Ishikawa (cell line): Measurements from ENCODE around the gene BMERB1.

Source experiments
- CEBPB ChIP-seq: IDR thresholded peaks from 2 replicates; pipeline ENCODE4 v1.6.1; 2012
- EGR1 ChIP-seq: IDR thresholded peaks from 2 replicates; pipeline ENCODE4 v1.6.1; 2012
- EP300 ChIP-seq: IDR thresholded peaks from 2 replicates; pipeline ENCODE4 v1.6.1; 2012; ENCODE audit warnings: borderline replicate concordance
- FOXM1 ChIP-seq: IDR thresholded peaks from 2 replicates; pipeline ENCODE4 v1.6.1; 2012; ENCODE audit warnings: low read depth, borderline replicate concordance
- MAX ChIP-seq: IDR thresholded peaks from 2 replicates; pipeline ENCODE4 v1.6.1; 2012
- NFIC ChIP-seq: IDR thresholded peaks from 2 replicates; pipeline ENCODE4 v1.6.1; 2012
- RAD21 ChIP-seq: IDR thresholded peaks from 2 replicates; pipeline ENCODE4 v1.6.1; 2012; ENCODE audit warnings: low read depth
- TAF1 ChIP-seq: IDR thresholded peaks from 2 replicates; pipeline ENCODE4 v1.6.1; 2012; ENCODE audit warnings: low read depth, mild to moderate bottlenecking
- TCF12 ChIP-seq: IDR thresholded peaks from 2 replicates; pipeline ENCODE4 v1.6.1; 2012; ENCODE audit warnings: low read depth
- TEAD4 ChIP-seq: IDR thresholded peaks from 2 replicates; pipeline ENCODE4 v1.6.1; 2012
- YY1 ChIP-seq: IDR thresholded peaks from 2 replicates; pipeline ENCODE4 v1.6.1; 2012; ENCODE audit warnings: low read depth
- ZBTB7A ChIP-seq: IDR thresholded peaks from 2 replicates; pipeline ENCODE4 v1.6.1; 2012; ENCODE audit warnings: low read depth
- TF ChIP-seq, protein P1 (sequence below): IDR thresholded peaks from 2 replicates; pipeline ENCODE4 v1.6.1; 2012; ENCODE audit warnings: low read depth, mild to moderate bottlenecking
- TF ChIP-seq, protein P2 (sequence below): IDR thresholded peaks from 2 replicates; pipeline ENCODE4 v1.6.1; 2012

Gene BMERB1

GRCh38 chr16:15613676-15614075, 179.3 kb downstream of the BMERB1 start:
- TF ChIP-seq, protein P1, sequence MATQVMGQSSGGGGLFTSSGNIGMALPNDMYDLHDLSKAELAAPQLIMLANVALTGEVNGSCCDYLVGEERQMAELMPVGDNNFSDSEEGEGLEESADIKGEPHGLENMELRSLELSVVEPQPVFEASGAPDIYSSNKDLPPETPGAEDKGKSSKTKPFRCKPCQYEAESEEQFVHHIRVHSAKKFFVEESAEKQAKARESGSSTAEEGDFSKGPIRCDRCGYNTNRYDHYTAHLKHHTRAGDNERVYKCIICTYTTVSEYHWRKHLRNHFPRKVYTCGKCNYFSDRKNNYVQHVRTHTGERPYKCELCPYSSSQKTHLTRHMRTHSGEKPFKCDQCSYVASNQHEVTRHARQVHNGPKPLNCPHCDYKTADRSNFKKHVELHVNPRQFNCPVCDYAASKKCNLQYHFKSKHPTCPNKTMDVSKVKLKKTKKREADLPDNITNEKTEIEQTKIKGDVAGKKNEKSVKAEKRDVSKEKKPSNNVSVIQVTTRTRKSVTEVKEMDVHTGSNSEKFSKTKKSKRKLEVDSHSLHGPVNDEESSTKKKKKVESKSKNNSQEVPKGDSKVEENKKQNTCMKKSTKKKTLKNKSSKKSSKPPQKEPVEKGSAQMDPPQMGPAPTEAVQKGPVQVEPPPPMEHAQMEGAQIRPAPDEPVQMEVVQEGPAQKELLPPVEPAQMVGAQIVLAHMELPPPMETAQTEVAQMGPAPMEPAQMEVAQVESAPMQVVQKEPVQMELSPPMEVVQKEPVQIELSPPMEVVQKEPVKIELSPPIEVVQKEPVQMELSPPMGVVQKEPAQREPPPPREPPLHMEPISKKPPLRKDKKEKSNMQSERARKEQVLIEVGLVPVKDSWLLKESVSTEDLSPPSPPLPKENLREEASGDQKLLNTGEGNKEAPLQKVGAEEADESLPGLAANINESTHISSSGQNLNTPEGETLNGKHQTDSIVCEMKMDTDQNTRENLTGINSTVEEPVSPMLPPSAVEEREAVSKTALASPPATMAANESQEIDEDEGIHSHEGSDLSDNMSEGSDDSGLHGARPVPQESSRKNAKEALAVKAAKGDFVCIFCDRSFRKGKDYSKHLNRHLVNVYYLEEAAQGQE = no peak
- TF ChIP-seq, protein P2, sequence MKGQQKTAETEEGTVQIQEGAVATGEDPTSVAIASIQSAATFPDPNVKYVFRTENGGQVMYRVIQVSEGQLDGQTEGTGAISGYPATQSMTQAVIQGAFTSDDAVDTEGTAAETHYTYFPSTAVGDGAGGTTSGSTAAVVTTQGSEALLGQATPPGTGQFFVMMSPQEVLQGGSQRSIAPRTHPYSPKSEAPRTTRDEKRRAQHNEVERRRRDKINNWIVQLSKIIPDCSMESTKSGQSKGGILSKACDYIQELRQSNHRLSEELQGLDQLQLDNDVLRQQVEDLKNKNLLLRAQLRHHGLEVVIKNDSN = no peak
- TF ChIP-seq TEAD4 (no peak), EGR1 (no peak)

DNA sequence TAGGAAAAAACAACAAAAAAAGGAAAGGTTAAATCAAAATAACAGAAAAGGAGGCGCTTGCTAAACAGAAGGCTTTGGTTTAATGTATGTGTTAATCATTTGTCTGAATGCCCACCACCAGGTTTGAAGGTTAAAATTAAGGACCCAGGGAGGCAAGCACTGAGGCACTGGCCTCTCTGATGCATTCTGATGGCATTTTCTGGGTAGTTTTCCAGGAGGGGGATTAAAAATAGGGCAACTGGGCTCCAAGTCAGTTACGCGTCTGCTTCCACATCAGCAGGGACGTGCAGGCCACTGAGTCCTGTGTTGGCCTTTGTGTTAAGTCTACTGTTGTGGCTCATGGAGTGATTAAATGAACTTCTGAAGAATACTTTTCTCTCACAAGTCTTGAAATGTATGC, 181.6 kb downstream of the BMERB1 start:
- no peak for TF ChIP-seq YY1

DNA sequence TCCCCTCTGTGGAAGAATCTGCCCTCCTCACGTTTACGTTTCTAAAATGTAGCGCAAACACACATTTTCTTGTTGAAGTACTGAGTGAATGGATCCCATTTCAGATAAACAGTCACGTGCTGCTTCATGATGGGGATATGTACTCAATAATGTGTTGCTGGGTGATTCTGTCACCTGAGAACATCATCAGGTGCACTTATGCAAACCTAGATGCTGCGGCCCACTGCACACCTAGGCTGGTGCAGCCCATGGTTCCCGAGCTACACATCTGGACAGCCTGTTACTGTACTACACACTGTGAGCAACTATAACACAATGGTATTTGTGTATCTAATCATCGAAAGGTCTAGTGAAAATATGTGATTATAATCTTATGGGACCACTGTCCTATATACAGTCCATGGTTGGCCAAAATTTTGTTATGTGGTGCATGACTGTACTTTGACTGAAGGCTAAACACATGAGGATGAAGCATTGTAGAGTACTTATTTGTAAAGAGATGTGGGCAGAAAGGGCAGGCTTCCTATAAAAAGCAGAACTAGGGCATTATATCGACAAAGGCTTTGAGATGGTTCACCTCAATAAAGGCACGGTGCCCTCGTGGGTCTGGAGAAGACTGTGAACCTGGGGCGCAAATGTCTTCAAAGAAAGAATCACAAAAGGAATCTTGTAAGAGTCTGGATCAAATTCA, 182.2 kb downstream of the BMERB1 start:
- no peak for TF ChIP-seq NFIC
- TF ChIP-seq RAD21 = no peak
- TF ChIP-seq, protein P1 = no peak
- TF ChIP-seq YY1 = no peak
- TF ChIP-seq TCF12 = no peak
- TF ChIP-seq, protein P2 = no peak
- no peak for TF ChIP-seq MAX
- TF ChIP-seq ZBTB7A = no peak
- TF ChIP-seq CEBPB = no peak

- TF ChIP-seq, protein P2 = no peak
- TF ChIP-seq, protein P1 = no peak
- TF ChIP-seq FOXM1 (no peak), NFIC (no peak), CEBPB (no peak), EP300 (no peak)
Measured at GRCh38 chr16:15617901-15618300, 183.5 kb downstream of the BMERB1 start.

DNA sequence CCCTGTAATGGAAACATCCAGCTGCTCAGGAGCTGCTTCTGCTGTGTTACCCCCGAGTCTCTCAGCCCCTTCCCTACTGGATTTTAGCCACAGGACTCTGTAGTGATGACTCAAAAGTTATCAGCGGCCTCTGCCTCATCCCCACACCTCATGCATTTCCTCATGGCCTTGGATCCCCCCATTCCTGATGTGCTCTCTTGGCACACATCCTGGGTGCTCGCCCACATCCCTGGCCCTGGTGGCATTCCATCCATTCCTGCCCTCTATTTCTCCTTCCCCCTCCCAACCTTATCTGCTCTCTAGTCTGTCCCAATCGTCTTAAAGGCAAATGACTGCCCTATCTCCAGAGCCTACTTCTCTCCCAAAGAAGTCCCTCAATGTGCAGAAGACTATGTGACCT, 184.0 kb downstream of the BMERB1 start:
- TF ChIP-seq NFIC (no peak), TAF1 (no peak)
- TF ChIP-seq, protein P2 = no peak
